HepG2 (cell line): Measurements from ENCODE around the gene HSP90AB1. TPM values are rescaled to one million over a fixed set of nuclear protein-coding genes. Genes with fewer than 3 reads are reported as not detected.

Experiments
- AHR ChIP-seq: IDR thresholded peaks from 2 replicates; pipeline ENCODE4 v1.6.1; 2018; ENCODE audit warnings: missing genetic modification reagents, missing compliant biosample characterization
- CAMTA2 ChIP-seq: sonication (generic); formaldehyde crosslinking; IDR thresholded peaks from 2 replicates; pipeline ENCODE4 v1.4.0; 2020; ENCODE audit warnings: mild to moderate bottlenecking, missing genetic modification reagents, borderline replicate concordance
- GRHL1 ChIP-seq: sonication (generic); formaldehyde crosslinking; conservative IDR thresholded peaks from 2 replicates; pipeline ENCODE4 v1.8.0; 2022; ENCODE audit warnings: missing genetic modification reagents
- HINFP ChIP-seq: sonication (generic); formaldehyde crosslinking; IDR thresholded peaks from 2 replicates; pipeline ENCODE4 v1.4.0; 2020; ENCODE audit warnings: low read depth, mild to moderate bottlenecking, missing genetic modification reagents
- HNF4A ChIP-seq: sonication (generic); formaldehyde crosslinking; IDR thresholded peaks from 2 replicates; pipeline ENCODE4 v1.4.0; 2020; ENCODE audit warnings: missing genetic modification reagents
- NFATC3 ChIP-seq: sonication (generic); formaldehyde crosslinking; IDR thresholded peaks from 2 replicates; pipeline ENCODE4 v1.5.1; 2020; ENCODE audit warnings: mild to moderate bottlenecking, missing genetic modification reagents
- PHF20 ChIP-seq: sonication (generic); formaldehyde crosslinking; IDR thresholded peaks from 2 replicates; pipeline ENCODE4 v1.5.0; 2020; ENCODE audit warnings: mild to moderate bottlenecking, missing genetic modification reagents
- PTBP1 ChIP-seq: fragments of 200-400 bp; formaldehyde crosslinking; IDR thresholded peaks from 2 replicates; pipeline ENCODE4 v1.6.1; 2018; ENCODE audit warnings: low read length, low read depth; ENCODE audit not compliant: poor library complexity, severe bottlenecking
- SRSF4 ChIP-seq: fragments of 200-400 bp; formaldehyde crosslinking; IDR thresholded peaks from one replicate; pipeline ENCODE4 v1.6.1; 2018; ENCODE audit warnings: mild to moderate bottlenecking, low read depth, low read length, moderate library complexity; ENCODE audit not compliant: poor library complexity, severe bottlenecking
- ZBTB37 ChIP-seq: sonication (generic); formaldehyde crosslinking; IDR thresholded peaks from 2 replicates; pipeline ENCODE4 v1.4.0; 2020; ENCODE audit warnings: mild to moderate bottlenecking, missing genetic modification reagents
- ZNF274 ChIP-seq: sonication (generic); formaldehyde crosslinking; IDR thresholded peaks from 2 replicates; pipeline ENCODE4 v1.5.1; 2020; ENCODE audit warnings: mild to moderate bottlenecking, missing genetic modification reagents
- ZNF296 ChIP-seq: sonication (generic); formaldehyde crosslinking; conservative IDR thresholded peaks from 2 replicates; pipeline ENCODE4 v1.5.0; 2020; ENCODE audit warnings: mild to moderate bottlenecking, missing genetic modification reagents
- ZNF556 ChIP-seq: sonication (generic); formaldehyde crosslinking; IDR thresholded peaks from 2 replicates; pipeline ENCODE4 v1.4.0; 2020; ENCODE audit warnings: mild to moderate bottlenecking, missing genetic modification reagents, borderline replicate concordance
- polyA plus RNA-seq, 8 experiments: library from polyadenylated mRNA; depleted of rRNA in 3 of 8; stranded (reverse) in 7 of 8; unstranded in 1 of 8; fragments of >200 nt; fragmentation: Illumina TruSeq in 4 of 8; extraction: Trizol in 4 of 8; gene quantifications; 2 replicates each; pipeline versions ENCODE4 v1.2.1 to v1.2.3, GENCODE V29; 2011 to 2016; ENCODE audit warnings: low read depth in 4 of 8, missing spikeins in 1 of 8, mixed read lengths in 1 of 8; ENCODE audit not compliant: insufficient read depth in 1 of 8
- total RNA-seq, 5 experiments: library from RNA; depleted of rRNA; stranded (reverse); fragments of >200 nt; fragmentation: Illumina TruSeq; extraction: Trizol; gene quantifications; 2 replicates each; pipeline ENCODE4 v1.2.3, GENCODE V29; 2016; ENCODE audit warnings: low read depth in 1 of 5
- TF ChIP-seq, protein P1 (sequence below): sonication (generic); formaldehyde crosslinking; IDR thresholded peaks from 2 replicates; pipeline ENCODE4 v1.4.0; 2020; ENCODE audit warnings: missing genetic modification reagents, borderline replicate concordance
- TF ChIP-seq, protein P2 (sequence below): sonication (generic); formaldehyde crosslinking; IDR thresholded peaks from 2 replicates; pipeline ENCODE4 v1.8.0; 2023; ENCODE audit warnings: mild to moderate bottlenecking, missing genetic modification reagents
- TF ChIP-seq, protein P3 (sequence below): sonication (generic); formaldehyde crosslinking; IDR thresholded peaks from 2 replicates; pipeline ENCODE4 v1.8.0; 2022; ENCODE audit warnings: missing genetic modification reagents, low read depth, mild to moderate bottlenecking, borderline replicate concordance

Gene HSP90AB1
- total and polyA plus RNA-seq, 2 of the 13 experiments (the other 11 are each of a cell fraction or from before 2014, with no cell fraction given) = 1,325 to 1,472 TPM

DNA sequence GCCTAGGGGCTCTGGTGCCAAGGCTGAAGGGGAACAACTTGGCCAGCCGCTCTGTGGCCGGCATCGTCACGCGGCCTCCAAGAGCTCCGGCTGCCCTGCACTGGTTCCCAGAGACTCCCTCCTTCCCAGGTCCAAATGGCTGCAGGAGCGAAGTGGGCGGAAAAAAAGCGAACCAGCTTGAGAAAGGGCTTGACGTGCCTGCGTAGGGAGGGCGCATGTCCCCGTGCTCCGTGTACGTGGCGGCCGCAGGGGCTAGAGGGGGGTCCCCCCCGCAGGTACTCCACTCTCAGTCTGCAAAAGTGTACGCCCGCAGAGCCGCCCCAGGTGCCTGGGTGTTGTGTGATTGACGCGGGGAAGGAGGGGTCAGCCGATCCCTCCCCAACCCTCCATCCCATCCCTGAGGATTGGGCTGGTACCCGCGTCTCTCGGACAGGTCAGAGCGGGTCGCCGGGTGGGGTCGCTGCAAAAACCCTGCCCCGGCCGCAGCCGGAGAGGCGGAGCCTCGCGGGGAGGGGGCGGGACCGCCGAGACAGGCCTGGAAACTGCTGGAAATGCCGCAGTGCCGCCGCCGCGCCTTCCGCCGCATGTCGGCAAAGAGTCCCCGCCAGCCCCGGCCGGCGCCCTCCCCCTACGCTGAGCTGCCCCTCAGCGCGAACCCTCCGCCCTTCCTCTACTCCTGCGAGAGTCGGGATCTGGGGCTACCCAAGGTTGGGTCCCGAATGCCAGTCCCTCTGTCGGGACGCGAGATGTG is 814 bp upstream of the HSP90AB1 start (continued):
- TF ChIP-seq, protein P1, sequence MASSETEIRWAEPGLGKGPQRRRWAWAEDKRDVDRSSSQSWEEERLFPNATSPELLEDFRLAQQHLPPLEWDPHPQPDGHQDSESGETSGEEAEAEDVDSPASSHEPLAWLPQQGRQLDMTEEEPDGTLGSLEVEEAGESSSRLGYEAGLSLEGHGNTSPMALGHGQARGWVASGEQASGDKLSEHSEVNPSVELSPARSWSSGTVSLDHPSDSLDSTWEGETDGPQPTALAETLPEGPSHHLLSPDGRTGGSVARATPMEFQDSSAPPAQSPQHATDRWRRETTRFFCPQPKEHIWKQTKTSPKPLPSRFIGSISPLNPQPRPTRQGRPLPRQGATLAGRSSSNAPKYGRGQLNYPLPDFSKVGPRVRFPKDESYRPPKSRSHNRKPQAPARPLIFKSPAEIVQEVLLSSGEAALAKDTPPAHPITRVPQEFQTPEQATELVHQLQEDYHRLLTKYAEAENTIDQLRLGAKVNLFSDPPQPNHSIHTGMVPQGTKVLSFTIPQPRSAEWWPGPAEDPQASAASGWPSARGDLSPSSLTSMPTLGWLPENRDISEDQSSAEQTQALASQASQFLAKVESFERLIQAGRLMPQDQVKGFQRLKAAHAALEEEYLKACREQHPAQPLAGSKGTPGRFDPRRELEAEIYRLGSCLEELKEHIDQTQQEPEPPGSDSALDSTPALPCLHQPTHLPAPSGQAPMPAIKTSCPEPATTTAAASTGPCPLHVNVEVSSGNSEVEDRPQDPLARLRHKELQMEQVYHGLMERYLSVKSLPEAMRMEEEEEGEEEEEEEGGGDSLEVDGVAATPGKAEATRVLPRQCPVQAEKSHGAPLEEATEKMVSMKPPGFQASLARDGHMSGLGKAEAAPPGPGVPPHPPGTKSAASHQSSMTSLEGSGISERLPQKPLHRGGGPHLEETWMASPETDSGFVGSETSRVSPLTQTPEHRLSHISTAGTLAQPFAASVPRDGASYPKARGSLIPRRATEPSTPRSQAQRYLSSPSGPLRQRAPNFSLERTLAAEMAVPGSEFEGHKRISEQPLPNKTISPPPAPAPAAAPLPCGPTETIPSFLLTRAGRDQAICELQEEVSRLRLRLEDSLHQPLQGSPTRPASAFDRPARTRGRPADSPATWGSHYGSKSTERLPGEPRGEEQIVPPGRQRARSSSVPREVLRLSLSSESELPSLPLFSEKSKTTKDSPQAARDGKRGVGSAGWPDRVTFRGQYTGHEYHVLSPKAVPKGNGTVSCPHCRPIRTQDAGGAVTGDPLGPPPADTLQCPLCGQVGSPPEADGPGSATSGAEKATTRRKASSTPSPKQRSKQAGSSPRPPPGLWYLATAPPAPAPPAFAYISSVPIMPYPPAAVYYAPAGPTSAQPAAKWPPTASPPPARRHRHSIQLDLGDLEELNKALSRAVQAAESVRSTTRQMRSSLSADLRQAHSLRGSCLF = no peak
- peak; percentile 87 for TF ChIP-seq PTBP1
- TF ChIP-seq ZNF274 (CRISPR knock-in tag) = peak; percentile 98
- TF ChIP-seq SRSF4 = no peak
- TF ChIP-seq, protein P2, sequence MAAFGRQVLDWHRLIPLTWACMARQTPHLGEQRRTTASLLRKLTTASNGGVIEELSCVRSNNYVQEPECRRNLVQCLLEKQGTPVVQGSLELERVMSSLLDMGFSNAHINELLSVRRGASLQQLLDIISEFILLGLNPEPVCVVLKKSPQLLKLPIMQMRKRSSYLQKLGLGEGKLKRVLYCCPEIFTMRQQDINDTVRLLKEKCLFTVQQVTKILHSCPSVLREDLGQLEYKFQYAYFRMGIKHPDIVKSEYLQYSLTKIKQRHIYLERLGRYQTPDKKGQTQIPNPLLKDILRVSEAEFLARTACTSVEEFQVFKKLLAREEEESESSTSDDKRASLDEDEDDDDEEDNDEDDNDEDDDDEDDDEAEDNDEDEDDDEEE = peak; percentile 75
- TF ChIP-seq, protein P3, sequence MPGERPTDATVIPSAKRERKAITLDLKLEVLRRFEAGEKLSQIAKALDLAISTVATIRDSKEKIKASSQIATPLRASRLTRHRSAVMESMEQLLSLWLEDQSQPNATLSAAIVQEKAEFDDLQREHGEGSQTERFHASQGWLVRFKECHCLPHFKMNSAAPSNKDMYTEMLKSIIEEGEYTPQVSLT (CRISPR knock-in tag) = no peak
- no peak; the same call in 1 of the 2 replicates for TF ChIP-seq ZNF556 (CRISPR knock-in tag)
- TF ChIP-seq HNF4A (CRISPR knock-in tag) = 0 out of 2 replicates have a peak, but pooled peaks have one; percentile 35
- TF ChIP-seq CAMTA2 = peak; percentile 87
- TF ChIP-seq HINFP (CRISPR knock-in tag) = 0 out of 2 replicates have a peak, but pooled peaks have one; percentile 13
- TF ChIP-seq ZBTB37 = no peak
- no peak for TF ChIP-seq ZNF296 (CRISPR knock-in tag)
- TF ChIP-seq GRHL1 = no peak
- TF ChIP-seq AHR (CRISPR knock-in tag) = peak; percentile 28; the same call in 1 of the 2 replicates
- peak; percentile 92; the same call in 1 of the 2 replicates for TF ChIP-seq NFATC3
- TF ChIP-seq PHF20 (CRISPR knock-in tag) = no peak; the same call in 1 of the 2 replicates
